HEK293 (cell line): ENCODE measurements around the gene LDLR.

Experiments used
- GLI4 ChIP-seq: fragments of 450-650 bp; formaldehyde crosslinking; IDR thresholded peaks from 2 replicates; pipeline ENCODE4 v1.5.1; 2016; ENCODE audit warnings: missing biosample characterization, missing genetic modification characterization
- HOXC10 ChIP-seq: sonication (generic); formaldehyde crosslinking; IDR thresholded peaks from 2 replicates; pipeline ENCODE4 v1.8.1; 2023; ENCODE audit warnings: mild to moderate bottlenecking, missing genetic modification reagents
- OSR2 ChIP-seq: fragments of 450-650 bp; formaldehyde crosslinking; IDR thresholded peaks from 2 replicates; pipeline ENCODE4 v1.5.1; 2016; ENCODE audit warnings: missing biosample characterization, missing genetic modification characterization
- SP3 ChIP-seq: fragments of 450-650 bp; formaldehyde crosslinking; IDR thresholded peaks from 2 replicates; pipeline ENCODE4 v1.5.1; 2016; ENCODE audit warnings: missing biosample characterization, missing genetic modification characterization
- TRIM28 ChIP-seq: IDR thresholded peaks from 2 replicates; pipeline ENCODE4 v1.6.1; 2011; ENCODE audit warnings: low read length, control low read depth, borderline replicate concordance
- ZBTB17 ChIP-seq: fragments of 450-650 bp; formaldehyde crosslinking; IDR thresholded peaks from 2 replicates; pipeline ENCODE4 v1.5.1; 2016; ENCODE audit warnings: missing biosample characterization, missing genetic modification characterization
- ZEB2 ChIP-seq: fragments of 450-650 bp; formaldehyde crosslinking; IDR thresholded peaks from 2 replicates; pipeline ENCODE4 v1.5.1; 2016; ENCODE audit warnings: missing biosample characterization, missing genetic modification characterization
- ZIC2 ChIP-seq: fragments of 450-650 bp; formaldehyde crosslinking; IDR thresholded peaks from 2 replicates; pipeline ENCODE4 v1.5.1; 2016; ENCODE audit warnings: missing biosample characterization, missing genetic modification characterization
- ZNF140 ChIP-seq: fragments of 450-650 bp; formaldehyde crosslinking; IDR thresholded peaks from 2 replicates; pipeline ENCODE4 v1.5.1; 2016; ENCODE audit warnings: missing biosample characterization, missing genetic modification characterization
- ZNF16 ChIP-seq: fragments of 450-650 bp; formaldehyde crosslinking; IDR thresholded peaks from 2 replicates; pipeline ENCODE4 v1.5.1; 2016; ENCODE audit warnings: low read depth, missing biosample characterization, missing genetic modification characterization
- ZNF19 ChIP-seq: fragments of 450-650 bp; formaldehyde crosslinking; IDR thresholded peaks from 2 replicates; pipeline ENCODE4; 2016; ENCODE audit warnings: missing biosample characterization, missing genetic modification characterization, low read depth
- ZNF248 ChIP-seq: fragments of 450-650 bp; formaldehyde crosslinking; IDR thresholded peaks from 2 replicates; pipeline ENCODE4 v1.5.1; 2017; ENCODE audit warnings: missing biosample characterization, missing genetic modification characterization
- ZNF324 ChIP-seq: fragments of 450-650 bp; formaldehyde crosslinking; IDR thresholded peaks from 2 replicates; pipeline ENCODE4 v1.5.1; 2016; ENCODE audit warnings: missing biosample characterization, missing genetic modification characterization
- ZNF350 ChIP-seq: fragments of 450-650 bp; formaldehyde crosslinking; IDR thresholded peaks from 2 replicates; pipeline ENCODE4 v1.5.0; 2017; ENCODE audit warnings: missing biosample characterization, mild to moderate bottlenecking, missing genetic modification characterization
- ZNF354C ChIP-seq: fragments of 450-650 bp; formaldehyde crosslinking; IDR thresholded peaks from 2 replicates; pipeline ENCODE4 v1.5.1; 2016; ENCODE audit warnings: missing biosample characterization, missing genetic modification characterization, low read depth, borderline replicate concordance
- ZNF404 ChIP-seq: fragments of 450-650 bp; formaldehyde crosslinking; IDR thresholded peaks from 2 replicates; pipeline ENCODE4 v1.5.1; 2017; ENCODE audit warnings: missing biosample characterization, missing genetic modification characterization
- ZNF585B ChIP-seq: fragments of 450-650 bp; formaldehyde crosslinking; IDR thresholded peaks from 2 replicates; pipeline ENCODE4 v1.5.1; 2016; ENCODE audit warnings: missing biosample characterization, missing genetic modification characterization
- ZNF600 ChIP-seq: fragments of 450-650 bp; formaldehyde crosslinking; IDR thresholded peaks from 2 replicates; pipeline ENCODE4 v1.5.1; 2016; ENCODE audit warnings: missing biosample characterization, missing genetic modification characterization
- ZNF626 ChIP-seq: fragments of 450-650 bp; sonication (Bioruptor Pico); formaldehyde crosslinking; IDR thresholded peaks from 2 replicates; pipeline ENCODE4 v1.5.1; 2018; ENCODE audit warnings: missing biosample characterization, missing genetic modification characterization, inconsistent platforms
- ZNF664 ChIP-seq: fragments of 450-650 bp; formaldehyde crosslinking; IDR thresholded peaks from 2 replicates; pipeline ENCODE4 v1.5.1; 2016; ENCODE audit warnings: missing biosample characterization, missing genetic modification characterization
- ZNF707 ChIP-seq: fragments of 450-650 bp; formaldehyde crosslinking; IDR thresholded peaks from 2 replicates; pipeline ENCODE4 v1.5.1; 2016; ENCODE audit warnings: missing biosample characterization, missing genetic modification characterization
- ZNF768 ChIP-seq: fragments of 450-650 bp; formaldehyde crosslinking; IDR thresholded peaks from 2 replicates; pipeline ENCODE4 v1.5.1; 2018; ENCODE audit warnings: missing biosample characterization, mild to moderate bottlenecking, missing genetic modification characterization
- ZSCAN23 ChIP-seq: fragments of 450-650 bp; formaldehyde crosslinking; IDR thresholded peaks from 2 replicates; pipeline ENCODE4 v1.5.1; 2016; ENCODE audit warnings: missing biosample characterization, missing genetic modification characterization
- ZXDB ChIP-seq: fragments of 450-650 bp; formaldehyde crosslinking; IDR thresholded peaks from 2 replicates; pipeline ENCODE4 v1.5.1; 2016; ENCODE audit warnings: missing biosample characterization, missing genetic modification characterization
- TF ChIP-seq, protein P1 (sequence below): fragments of 450-650 bp; formaldehyde crosslinking; IDR thresholded peaks from 2 replicates; pipeline ENCODE4 v1.5.1; 2016; ENCODE audit warnings: missing biosample characterization, missing genetic modification characterization
- TF ChIP-seq, protein P2 (sequence below): fragments of 450-650 bp; formaldehyde crosslinking; IDR thresholded peaks from 2 replicates; pipeline ENCODE4 v1.5.1; 2016; ENCODE audit warnings: missing biosample characterization, missing genetic modification characterization
- TF ChIP-seq, protein P3 (sequence below): fragments of 450-650 bp; formaldehyde crosslinking; IDR thresholded peaks from 2 replicates; pipeline ENCODE4 v1.5.1; 2016; ENCODE audit warnings: missing biosample characterization, missing genetic modification characterization
- TF ChIP-seq, protein P4 (sequence below): fragments of 450-650 bp; formaldehyde crosslinking; IDR thresholded peaks from 2 replicates; pipeline ENCODE4 v1.5.1; 2016; ENCODE audit warnings: missing biosample characterization, missing genetic modification characterization
- TF ChIP-seq, protein P5 (sequence below): fragments of 450-650 bp; formaldehyde crosslinking; IDR thresholded peaks from 2 replicates; pipeline ENCODE4 v1.5.1; 2017; ENCODE audit warnings: missing biosample characterization, missing genetic modification characterization
- TF ChIP-seq, protein P6 (sequence below): fragments of 450-650 bp; formaldehyde crosslinking; IDR thresholded peaks from 2 replicates; pipeline ENCODE4 v1.5.1; 2016; ENCODE audit warnings: missing biosample characterization, missing genetic modification characterization
- TF ChIP-seq, protein P7 (sequence below): fragments of 450-650 bp; formaldehyde crosslinking; IDR thresholded peaks from 2 replicates; pipeline ENCODE4 v1.5.1; 2017; ENCODE audit warnings: missing biosample characterization, missing genetic modification characterization

Gene LDLR

DNA sequence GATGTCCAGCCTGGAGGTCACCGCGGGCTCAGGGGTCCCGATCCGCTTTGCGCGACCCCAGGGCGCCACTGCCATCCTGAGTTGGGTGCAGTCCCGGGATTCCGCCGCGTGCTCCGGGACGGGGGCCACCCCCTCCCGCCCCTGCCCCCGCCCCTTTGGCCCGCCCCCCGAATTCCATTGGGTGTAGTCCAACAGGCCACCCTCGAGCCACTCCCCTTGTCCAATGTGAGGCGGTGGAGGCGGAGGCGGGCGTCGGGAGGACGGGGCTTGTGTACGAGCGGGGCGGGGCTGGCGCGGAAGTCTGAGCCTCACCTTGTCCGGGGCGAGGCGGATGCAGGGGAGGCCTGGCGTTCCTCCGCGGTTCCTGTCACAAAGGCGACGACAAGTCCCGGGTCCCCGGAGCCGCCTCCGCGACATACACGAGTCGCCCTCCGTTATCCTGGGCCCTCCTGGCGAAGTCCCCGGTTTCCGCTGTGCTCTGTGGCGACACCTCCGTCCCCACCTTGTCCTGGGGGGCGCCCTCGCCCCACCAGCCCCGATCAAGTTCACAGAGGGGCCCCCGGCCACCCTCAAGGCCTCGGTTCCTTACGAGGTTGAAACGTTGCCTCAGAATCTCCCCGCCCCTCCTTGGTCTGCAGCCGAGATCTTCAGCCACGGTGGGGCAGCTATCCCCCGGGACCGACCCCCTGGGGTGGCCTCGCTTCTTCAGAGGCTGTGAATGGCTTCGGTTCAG lies 1.2 kb downstream of the LDLR start (continued):
- TF ChIP-seq SP3 (peak; percentile 72), ZNF140 (no peak), ZXDB (peak; percentile 64; the same call in 1 of the 2 replicates), ZNF16 (no peak), ZEB2 (peak; percentile 95), ZNF354C (tag by site-specific recombination) (no peak), ZNF707 (tag by site-specific recombination) (no peak), TRIM28 (no peak), ZNF350 (tag by site-specific recombination) (no peak), HOXC10 (no peak), ZNF19 (tag by site-specific recombination) (no peak), ZNF626 (tag by site-specific recombination) (no peak), ZNF768 (tag by site-specific recombination) (no peak), ZNF600 (peak; percentile 20), ZSCAN23 (tag by site-specific recombination) (no peak), ZNF404 (tag by site-specific recombination) (no peak), GLI4 (tag by site-specific recombination) (no peak), ZNF324 (tag by site-specific recombination) (peak; percentile 68), ZNF585B (tag by site-specific recombination) (no peak), ZBTB17 (tag by site-specific recombination) (no peak), OSR2 (tag by site-specific recombination) (peak; percentile 70), ZIC2 (tag by site-specific recombination) (peak; percentile 72), ZNF664 (tag by site-specific recombination) (no peak), ZNF248 (tag by site-specific recombination) (no peak)
- TF ChIP-seq, protein P1, sequence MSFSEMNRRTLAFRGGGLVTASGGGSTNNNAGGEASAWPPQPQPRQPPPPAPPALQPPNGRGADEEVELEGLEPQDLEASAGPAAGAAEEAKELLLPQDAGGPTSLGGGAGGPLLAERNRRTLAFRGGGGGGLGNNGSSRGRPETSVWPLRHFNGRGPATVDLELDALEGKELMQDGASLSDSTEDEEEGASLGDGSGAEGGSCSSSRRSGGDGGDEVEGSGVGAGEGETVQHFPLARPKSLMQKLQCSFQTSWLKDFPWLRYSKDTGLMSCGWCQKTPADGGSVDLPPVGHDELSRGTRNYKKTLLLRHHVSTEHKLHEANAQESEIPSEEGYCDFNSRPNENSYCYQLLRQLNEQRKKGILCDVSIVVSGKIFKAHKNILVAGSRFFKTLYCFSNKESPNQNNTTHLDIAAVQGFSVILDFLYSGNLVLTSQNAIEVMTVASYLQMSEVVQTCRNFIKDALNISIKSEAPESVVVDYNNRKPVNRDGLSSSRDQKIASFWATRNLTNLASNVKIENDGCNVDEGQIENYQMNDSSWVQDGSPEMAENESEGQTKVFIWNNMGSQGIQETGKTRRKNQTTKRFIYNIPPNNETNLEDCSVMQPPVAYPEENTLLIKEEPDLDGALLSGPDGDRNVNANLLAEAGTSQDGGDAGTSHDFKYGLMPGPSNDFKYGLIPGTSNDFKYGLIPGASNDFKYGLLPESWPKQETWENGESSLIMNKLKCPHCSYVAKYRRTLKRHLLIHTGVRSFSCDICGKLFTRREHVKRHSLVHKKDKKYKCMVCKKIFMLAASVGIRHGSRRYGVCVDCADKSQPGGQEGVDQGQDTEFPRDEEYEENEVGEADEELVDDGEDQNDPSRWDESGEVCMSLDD (tag by site-specific recombination) = peak; percentile 61
- TF ChIP-seq, protein P2, sequence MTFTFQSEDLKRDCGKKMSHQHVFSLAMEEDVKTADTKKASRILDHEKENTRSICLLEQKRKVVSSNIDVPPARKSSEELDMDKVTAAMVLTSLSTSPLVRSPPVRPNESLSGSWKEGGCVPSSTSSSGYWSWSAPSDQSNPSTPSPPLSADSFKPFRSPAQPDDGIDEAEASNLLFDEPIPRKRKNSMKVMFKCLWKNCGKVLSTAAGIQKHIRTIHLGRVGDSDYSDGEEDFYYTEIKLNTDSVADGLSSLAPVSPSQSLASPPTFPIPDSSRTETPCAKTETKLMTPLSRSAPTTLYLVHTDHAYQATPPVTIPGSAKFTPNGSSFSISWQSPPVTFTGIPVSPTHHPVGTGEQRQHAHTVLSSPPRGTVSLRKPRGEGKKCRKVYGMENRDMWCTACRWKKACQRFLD = no peak
- TF ChIP-seq, protein P3, sequence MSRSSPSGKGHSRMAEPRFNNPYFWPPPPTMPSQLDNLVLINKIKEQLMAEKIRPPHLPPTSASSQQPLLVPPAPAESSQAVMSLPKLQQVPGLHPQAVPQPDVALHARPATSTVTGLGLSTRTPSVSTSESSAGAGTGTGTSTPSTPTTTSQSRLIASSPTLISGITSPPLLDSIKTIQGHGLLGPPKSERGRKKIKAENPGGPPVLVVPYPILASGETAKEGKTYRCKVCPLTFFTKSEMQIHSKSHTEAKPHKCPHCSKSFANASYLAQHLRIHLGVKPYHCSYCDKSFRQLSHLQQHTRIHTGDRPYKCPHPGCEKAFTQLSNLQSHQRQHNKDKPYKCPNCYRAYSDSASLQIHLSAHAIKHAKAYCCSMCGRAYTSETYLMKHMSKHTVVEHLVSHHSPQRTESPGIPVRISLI (tag by site-specific recombination) = no peak
- TF ChIP-seq, protein P4, sequence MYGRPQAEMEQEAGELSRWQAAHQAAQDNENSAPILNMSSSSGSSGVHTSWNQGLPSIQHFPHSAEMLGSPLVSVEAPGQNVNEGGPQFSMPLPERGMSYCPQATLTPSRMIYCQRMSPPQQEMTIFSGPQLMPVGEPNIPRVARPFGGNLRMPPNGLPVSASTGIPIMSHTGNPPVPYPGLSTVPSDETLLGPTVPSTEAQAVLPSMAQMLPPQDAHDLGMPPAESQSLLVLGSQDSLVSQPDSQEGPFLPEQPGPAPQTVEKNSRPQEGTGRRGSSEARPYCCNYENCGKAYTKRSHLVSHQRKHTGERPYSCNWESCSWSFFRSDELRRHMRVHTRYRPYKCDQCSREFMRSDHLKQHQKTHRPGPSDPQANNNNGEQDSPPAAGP (tag by site-specific recombination) = peak; percentile 47
- TF ChIP-seq, protein P5, sequence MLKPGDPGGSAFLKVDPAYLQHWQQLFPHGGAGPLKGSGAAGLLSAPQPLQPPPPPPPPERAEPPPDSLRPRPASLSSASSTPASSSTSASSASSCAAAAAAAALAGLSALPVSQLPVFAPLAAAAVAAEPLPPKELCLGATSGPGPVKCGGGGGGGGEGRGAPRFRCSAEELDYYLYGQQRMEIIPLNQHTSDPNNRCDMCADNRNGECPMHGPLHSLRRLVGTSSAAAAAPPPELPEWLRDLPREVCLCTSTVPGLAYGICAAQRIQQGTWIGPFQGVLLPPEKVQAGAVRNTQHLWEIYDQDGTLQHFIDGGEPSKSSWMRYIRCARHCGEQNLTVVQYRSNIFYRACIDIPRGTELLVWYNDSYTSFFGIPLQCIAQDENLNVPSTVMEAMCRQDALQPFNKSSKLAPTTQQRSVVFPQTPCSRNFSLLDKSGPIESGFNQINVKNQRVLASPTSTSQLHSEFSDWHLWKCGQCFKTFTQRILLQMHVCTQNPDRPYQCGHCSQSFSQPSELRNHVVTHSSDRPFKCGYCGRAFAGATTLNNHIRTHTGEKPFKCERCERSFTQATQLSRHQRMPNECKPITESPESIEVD (tag by site-specific recombination) = no peak
- TF ChIP-seq, protein P6, sequence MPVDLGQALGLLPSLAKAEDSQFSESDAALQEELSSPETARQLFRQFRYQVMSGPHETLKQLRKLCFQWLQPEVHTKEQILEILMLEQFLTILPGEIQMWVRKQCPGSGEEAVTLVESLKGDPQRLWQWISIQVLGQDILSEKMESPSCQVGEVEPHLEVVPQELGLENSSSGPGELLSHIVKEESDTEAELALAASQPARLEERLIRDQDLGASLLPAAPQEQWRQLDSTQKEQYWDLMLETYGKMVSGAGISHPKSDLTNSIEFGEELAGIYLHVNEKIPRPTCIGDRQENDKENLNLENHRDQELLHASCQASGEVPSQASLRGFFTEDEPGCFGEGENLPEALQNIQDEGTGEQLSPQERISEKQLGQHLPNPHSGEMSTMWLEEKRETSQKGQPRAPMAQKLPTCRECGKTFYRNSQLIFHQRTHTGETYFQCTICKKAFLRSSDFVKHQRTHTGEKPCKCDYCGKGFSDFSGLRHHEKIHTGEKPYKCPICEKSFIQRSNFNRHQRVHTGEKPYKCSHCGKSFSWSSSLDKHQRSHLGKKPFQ (tag by site-specific recombination) = no peak
- TF ChIP-seq, protein P7, sequence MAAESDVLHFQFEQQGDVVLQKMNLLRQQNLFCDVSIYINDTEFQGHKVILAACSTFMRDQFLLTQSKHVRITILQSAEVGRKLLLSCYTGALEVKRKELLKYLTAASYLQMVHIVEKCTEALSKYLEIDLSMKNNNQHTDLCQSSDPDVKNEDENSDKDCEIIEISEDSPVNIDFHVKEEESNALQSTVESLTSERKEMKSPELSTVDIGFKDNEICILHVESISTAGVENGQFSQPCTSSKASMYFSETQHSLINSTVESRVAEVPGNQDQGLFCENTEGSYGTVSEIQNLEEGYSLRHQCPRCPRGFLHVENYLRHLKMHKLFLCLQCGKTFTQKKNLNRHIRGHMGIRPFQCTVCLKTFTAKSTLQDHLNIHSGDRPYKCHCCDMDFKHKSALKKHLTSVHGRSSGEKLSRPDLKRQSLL (tag by site-specific recombination) = no peak
